Choroid plexus epithelial cell (primary cell): Measurements from ENCODE around the gene FXYD5.
A peak's percentile ranks its signal among the peaks of the same experiment; 100 is the strongest.

Experiments
- DNase-seq: peaks from one replicate; pipeline ENCODE4 v3.0.0-alpha.2; 2010; ENCODE audit warnings: low read depth
- H3K4me3 ChIP-seq: 2 replicates; pipeline ENCODE4 v1.5.1; 2011; ENCODE audit warnings: low read depth, mild to moderate bottlenecking, control low read depth, low read length, moderate library complexity
- TF ChIP-seq, protein P1 (sequence below): conservative IDR thresholded peaks from 2 replicates; pipeline ENCODE4 v1.5.1; 2011; ENCODE audit warnings: low read depth, mild to moderate bottlenecking, control low read depth, inconsistent platforms, low read length, moderate library complexity

FXYD5 gene

GRCh38 chr19:35212241-35212640, 57.7 kb downstream of the FXYD5 start:
- H3K4me3 ChIP-seq: no peak overlapping the region
- DNase-seq: no peak
- TF ChIP-seq, protein P1, sequence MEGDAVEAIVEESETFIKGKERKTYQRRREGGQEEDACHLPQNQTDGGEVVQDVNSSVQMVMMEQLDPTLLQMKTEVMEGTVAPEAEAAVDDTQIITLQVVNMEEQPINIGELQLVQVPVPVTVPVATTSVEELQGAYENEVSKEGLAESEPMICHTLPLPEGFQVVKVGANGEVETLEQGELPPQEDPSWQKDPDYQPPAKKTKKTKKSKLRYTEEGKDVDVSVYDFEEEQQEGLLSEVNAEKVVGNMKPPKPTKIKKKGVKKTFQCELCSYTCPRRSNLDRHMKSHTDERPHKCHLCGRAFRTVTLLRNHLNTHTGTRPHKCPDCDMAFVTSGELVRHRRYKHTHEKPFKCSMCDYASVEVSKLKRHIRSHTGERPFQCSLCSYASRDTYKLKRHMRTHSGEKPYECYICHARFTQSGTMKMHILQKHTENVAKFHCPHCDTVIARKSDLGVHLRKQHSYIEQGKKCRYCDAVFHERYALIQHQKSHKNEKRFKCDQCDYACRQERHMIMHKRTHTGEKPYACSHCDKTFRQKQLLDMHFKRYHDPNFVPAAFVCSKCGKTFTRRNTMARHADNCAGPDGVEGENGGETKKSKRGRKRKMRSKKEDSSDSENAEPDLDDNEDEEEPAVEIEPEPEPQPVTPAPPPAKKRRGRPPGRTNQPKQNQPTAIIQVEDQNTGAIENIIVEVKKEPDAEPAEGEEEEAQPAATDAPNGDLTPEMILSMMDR: no peak

DNA sequence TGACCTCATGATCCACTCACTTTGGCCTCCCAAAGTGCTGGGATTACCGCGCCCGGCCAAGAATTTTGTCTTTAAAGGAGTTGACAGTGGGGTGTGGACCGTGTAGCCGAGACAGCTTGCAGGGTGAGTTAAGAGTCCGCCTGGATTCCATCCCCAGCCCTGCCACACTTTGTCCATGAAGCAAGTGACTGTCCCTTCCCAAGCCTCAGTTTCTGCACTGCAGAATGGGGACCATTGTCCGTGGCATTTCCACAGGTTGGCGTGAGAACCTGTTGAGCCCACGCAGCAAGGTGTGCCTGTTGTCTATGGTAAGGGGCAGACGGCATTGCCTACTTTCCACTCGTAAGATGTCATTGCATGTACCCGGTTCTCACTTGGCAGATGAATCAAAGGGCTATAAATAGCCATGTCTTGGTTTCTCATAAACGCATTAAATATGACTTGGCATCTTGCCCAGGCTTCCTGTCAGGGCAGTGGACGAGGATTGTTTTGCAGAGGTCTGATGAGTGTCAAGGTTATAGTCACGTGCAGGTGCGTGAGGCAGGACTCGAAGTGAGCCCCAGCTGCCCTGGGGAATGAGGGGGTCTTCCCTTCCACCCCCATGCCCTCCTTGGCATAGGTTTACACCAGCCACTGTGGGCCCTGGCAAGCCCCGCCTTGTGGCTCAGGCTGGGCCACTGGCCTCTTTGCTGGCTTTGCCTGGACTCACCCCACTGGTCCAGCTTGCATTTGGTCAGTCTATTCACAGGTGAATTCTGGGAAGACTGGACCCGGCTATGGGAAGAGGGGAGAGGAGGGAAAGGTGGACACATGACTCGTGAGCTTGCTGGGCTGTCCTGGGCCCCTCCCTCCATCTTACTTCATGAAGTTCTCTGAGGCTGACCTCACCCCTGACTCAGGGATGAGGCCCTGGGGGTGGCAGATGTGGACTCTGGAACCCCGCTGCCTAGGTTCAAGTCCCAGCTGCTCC, 59.4 kb downstream of the FXYD5 start:
- TF ChIP-seq, protein P1: no peak
- peak; percentile 88 for DNase-seq
- H3K4me3 ChIP-seq: no peak overlapping the region

DNA sequence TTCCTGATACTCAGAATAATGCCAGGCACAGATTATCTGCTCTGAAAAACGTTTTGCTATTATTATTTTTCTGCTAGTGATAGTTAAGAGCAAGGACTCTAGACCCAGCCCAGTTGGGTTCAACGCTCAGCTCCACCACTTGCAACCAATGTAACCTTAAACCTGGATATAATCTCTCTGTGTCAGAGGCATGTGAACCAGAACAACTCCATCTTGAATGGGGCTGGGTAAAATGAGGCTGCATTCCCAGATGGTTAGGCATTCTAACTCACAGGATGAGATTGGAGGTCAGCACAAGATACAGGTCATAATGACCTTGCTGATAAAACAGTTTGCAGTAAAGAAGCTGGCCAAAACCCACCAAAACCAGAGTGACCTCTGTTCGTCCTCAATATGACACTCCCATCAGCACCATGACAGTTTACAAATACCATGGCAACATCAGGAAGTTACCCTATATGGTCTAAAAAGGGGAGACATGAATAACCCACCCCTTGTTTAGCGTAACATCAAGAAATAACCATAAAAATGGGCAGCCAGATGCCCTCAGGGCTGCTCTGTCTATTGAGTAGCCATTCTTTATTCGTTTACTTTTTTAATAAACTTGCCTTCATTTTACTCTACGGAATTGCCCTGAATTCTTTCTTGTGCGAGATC, 60.4 kb downstream of the FXYD5 start:
- TF ChIP-seq, protein P1: no peak
- DNase-seq: no peak
- no peak overlapping the region for H3K4me3 ChIP-seq

- DNase-seq: peak; percentile 18
- no peak overlapping the region for H3K4me3 ChIP-seq
- TF ChIP-seq, protein P1: no peak
These were observed 61.7 kb downstream of the FXYD5 start for GRCh38 chr19:35216016-35216832.

DNA sequence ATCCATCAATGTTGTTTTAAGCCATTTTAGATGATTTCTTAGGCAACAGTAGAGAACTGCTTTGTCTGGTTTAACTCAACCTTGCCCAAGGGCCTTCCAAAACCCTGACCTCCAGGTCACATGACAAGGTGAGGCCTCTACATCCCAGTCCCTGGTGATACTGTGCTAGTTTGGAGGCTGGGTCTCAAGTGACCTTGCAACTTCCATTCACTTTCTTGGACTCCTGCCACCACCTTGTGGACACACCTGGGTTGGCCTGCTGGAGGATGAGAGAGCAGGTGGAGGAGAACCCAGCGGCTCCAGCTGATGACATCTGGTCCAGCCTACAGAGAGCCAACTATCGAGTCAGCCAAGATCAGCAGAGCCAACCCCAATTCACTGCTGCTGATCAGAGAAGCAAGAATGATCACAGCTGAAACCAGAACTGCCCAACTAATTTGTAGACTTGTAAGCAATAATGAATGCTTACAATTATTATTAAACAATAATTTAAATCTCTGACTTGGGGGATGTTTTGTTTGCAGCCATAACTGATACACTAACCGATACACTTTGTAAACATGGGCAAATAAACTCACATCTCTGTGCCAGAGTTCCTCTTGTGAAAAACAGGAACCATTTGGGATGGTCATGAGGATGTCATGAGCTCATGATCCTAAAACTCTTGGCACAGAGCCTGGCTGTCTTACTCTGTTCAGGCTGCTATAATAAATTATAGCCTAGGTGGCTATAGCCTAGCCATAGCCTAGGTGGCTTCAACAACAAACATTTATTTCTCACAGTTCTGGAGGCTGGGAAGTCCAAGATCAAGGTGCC, 62.5 kb downstream of the FXYD5 start:
- DNase-seq: no peak
- no peak overlapping the region for H3K4me3 ChIP-seq
- TF ChIP-seq, protein P1: no peak

- no peak overlapping the region for H3K4me3 ChIP-seq
- no peak for DNase-seq
- TF ChIP-seq, protein P1: no peak
These were observed 63.1 kb downstream of the FXYD5 start for GRCh38 chr19:35217649-35217990.
